ENCODE measurements around the gene APOO.

Gene APOO

GRCh38 chrX:23784470-23785331, 123.0 kb downstream of the APOO start:
- peak; percentile 58 for DNase-seq (ENCODE audit: low read depth)

GRCh38 chrX:23783589-23784469, 123.9 kb downstream of the APOO start:
- H3K4me3 ChIP-seq (ENCODE audit: low read length) = peak overlapping the region; percentile 83
- DNase-seq (ENCODE audit: low read depth) = no peak
- no peak for TF ChIP-seq CTCF (IDR thresholded peaks at IDR 0.05; ENCODE audit: insufficient read depth, low read depth, low read length, missing control alignments)

More at GRCh38 chrX:23784470-23785331, 123.0 kb downstream of the APOO start:
- H3K4me3 ChIP-seq (ENCODE audit: low read length) = peak overlapping the region; percentile 83
- no peak for TF ChIP-seq CTCF (IDR thresholded peaks at IDR 0.05; ENCODE audit: insufficient read depth, low read depth, low read length, missing control alignments)
